SIG-M5 treated with dmso at 0.1 percent for 504 hours (cell line): ENCODE results near the gene MBD3L1.

Experiments
- DNase-seq: peaks from one replicate; lab custom pipeline; 2025; ENCODE audit not compliant: unreplicated experiment; lab: John Stamatoyannopoulos, UW

MBD3L1 gene

DNA sequence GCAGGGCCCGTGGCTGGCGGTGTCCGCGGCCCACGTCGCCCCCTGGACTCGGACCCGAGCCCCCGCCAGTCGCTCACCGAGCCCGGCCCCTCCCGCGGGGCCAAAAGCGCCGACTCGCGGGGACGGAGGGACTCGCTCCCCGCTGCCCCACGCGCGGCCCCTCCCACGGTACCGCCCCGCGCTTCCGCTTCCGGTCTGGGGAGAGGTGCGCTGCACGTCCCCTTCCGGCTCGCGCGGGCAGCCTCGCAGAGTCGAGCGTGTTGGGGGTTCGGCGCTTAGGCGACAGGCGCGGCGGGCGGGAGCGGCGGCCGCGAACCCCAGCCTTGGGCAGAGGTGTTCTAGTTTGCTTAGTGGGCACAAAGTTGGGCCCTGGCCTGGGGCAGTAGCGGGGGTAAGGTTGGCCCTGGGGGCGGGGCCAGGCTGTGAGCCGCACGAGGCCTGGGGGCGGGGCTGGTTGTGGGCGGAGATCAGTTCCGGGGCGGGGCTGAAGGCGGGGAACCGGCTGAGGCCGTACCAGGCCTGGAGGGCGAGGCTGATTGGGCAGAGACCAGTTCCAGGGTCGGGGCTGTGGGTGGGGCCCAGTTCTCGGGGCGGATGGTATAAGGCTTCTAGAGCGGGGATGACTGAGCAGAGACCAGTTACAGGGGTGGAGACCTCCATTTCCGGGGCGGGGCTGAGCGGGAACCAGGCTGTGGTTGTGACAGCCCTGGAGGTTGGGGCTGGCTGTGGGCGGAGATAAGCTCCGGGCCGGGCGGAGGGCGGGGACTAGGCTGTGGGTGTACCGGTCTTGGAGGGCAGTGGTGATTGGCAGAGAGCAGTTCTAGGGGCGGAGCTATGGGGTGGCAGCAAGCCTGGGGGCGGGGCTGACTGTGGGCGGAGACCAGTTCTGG is at the start of gene MBD3L1, which contains the start of gene ZNF558:
TSS of gene MBD3L1 (plus strand) at position 246 of the 890 bp plus-strand sequence. CDS start 10,302 bp downstream, outside the sequence.
TSS of gene ZNF558 (minus strand) at position 173 of the 890 bp plus-strand sequence. CDS start 9,645 bp downstream, outside the sequence.
- peak; percentile 85 for DNase-seq

DNA sequence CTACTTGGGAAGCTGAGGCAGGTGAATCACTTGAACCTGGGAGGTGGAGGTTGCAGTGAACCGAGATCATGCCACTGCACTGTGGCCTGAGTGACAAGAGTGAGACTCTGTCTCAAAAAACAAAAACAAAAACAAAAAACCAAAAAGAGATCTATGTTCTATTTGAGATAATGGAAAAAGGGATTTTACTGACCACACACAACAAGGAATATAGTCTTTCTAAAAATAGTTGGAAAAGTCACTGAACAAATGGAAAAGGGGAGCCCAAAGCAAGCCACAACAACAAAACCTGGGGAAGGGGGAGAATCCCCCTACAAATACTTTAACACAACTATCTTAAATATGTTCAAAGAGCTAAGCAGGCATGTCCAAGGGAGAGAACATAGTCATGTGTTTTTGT is 37.4 kb upstream of the MBD3L1 start:
- no peak for DNase-seq

DNA sequence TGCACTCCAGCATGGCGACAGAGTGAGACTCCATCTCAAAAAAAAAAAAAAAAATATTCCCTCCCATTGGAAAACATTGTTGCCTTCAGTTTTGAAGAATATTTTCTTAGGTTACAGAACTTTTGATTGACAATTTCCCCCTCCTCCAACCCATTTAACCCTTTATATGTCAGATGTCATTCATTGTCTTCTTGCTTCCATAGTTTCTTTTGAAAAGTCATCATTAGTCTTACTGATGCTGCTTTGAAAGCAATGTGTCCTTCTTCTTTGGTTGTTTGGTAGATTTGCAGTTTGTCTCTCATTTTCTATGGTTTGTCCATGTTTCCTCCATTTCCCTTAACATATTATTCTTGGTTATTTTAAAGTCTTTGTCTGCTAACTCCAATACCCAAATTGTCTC is 25.5 kb upstream of the MBD3L1 start:
- DNase-seq = no peak

DNA sequence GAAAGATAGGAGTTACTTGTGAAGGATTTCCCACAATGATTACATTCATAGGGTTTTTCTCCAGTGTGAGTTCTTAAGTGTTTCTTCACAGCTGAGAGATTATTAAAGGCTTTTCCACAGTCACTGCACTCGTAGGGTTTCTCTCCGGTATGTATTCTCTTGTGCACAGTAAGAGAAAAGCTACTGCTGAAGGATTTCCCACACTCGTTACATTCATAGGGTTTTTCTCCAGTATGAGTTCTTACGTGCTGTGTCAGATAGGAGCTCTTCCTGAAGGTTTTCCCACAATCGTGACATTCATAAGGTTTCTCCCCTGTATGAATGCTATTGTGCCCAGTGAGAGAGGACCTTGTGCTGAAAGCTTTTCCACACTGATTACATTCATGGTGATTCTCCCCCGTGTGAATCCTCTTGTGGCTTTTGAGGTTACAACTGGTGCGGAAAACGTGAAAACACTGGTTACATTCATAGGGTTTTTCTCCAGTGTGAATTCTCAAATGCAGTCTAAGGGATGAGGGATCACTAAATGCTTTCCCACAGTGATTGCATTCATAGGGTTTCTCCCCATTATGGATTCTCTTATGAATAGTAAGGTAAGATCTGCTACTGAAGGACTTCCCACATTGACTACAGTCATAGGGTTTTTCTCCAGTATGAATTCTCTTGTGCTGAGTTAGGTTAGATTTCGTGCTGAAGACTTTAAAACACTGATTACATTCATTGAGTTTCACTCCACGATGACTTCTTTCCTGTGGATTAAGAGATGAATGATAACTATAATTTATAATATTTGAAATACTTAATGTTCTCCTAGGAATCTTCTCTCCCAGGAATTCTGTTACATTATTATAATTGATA is 20.6 kb upstream of the MBD3L1 start:
- DNase-seq = no peak

DNA sequence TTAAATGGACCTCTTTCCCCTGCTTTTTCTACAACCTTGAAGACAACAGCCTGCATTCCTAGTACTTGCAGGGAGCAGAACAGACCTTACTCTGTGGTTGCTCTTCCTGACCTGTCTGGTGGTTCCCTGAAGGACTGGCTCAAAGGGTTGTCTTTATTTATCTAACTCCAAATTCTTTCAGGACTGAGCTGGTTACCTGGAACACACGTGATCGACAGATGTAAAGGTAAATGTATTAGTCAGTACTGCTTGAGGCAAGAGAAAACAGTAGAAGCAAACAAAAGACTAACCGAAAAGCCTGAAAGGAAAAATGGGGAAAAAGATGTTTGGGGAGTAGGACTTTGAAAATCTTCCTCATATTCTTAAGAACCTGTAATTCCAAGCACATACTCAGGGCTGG is 18.0 kb upstream of the MBD3L1 start:
- no peak for DNase-seq

DNA sequence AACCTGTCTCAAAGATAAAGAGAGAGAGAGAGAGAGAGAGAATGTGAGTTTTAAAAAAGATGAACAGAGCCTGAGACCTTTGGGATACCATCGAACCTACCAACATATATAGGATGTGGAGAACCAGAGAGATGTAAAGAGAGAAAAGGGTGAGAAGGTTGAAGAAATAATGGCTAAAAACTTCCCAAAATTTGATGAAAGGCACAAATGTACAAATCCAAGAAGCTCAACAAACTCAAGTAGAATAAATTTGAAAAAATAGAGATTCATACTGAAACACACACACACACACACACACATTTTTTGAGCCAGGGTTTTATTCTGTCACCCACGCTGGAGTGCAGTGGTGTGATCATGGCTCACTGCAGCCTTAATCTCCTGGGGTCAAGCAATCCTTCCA is 16.4 kb upstream of the MBD3L1 start:
- DNase-seq = no peak

DNA sequence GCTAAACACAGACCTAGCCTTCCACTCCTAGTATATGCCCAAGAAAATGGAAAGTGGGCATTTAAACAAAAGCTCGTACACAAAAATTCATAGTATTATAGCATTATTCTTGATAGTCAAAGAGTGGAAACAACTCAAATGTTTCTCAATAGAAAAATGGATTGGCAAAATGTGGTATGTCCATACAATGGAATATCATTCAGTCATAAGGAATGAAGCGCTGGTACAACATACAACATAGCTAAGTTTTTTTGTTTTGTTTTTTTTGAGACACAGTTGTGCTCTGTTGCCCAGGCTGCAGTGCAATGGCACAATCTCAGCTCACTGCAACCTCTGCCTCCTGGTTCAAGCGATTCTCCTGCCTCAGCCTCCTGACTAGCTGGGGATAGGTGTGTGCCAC is 11.9 kb upstream of the MBD3L1 start:
- DNase-seq = no peak

DNA sequence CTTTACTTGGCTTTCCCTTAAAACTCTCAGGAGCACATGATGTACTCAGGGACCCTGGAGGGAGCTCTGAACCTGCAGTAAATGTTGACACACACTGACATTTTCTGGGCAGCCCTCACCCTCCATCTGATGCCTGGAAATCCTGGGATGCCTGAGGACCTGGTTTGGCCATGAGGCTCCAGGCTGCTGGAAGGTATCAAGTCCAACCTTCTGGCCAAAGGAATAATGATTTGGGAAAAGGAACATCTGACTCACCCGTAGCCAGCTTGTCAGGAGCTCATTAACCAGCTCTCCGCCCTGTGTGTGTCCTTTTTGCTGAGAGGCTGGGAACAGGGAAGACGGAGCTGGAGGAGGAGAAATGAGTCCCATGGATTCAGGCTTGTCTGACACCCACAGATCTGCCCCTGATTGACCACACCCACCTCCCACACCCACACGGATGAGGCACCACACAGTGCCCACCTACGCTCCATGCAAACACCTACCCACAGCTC is 10.4 kb upstream of the MBD3L1 start:
- no peak for DNase-seq

DNA sequence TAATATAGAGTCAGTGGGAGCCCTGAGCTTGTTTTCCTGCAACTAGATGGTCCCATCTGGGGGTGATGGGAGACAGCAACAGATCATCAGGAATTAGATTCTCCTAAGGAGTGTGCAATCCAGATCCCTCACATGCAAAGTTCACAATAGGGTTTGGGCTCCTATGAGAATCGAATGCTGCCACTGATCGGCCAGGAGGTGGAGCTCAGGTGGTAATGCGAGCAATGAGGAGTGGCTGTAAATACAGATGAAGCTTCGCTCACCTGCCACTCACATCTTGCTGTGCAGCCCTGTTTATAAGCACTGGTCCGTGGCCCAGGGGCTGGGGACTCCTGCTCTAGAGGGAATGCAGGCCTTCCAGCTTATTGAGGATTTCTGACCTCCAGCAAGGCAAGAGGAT is 5.8 kb upstream of the MBD3L1 start:
- no peak for DNase-seq

DNA sequence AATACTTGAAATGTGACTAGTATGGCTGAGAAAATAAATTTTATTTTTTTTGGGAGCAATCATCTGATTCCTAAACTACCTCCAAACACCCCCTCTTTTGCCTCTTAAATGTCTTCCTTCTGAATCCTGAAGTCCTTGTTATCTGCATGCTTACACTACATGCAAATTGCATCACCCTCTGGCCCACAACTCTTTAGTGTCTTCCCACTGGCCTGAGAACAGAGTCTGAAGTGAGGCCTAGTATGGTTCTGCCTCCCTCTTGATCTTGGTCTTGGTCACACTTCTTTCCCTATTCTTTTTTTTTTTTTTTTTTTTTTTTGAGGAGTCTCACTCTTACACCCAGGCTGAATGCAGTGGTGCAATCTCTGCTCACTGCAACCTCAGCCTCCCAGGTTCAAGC is 4.9 kb upstream of the MBD3L1 start:
- DNase-seq = no peak

DNA sequence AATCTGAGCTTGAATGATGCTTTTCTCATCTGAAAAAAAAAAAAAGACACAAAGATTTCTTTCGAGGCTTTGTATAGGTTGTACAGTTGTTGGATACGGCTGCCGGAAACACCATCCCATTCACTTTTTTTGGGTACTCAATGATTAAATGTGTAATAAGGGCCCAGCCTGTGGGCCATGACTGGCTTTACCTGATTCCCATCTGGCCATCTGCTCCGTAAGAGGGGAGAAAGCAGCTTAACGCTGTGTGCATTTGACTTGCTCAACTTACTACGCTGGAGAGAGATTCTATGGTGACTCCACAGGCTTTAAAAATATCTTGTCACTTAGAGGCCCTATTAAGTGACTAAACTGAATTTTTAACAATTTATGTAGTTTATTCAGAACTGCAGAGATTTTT is 804 bp upstream of the MBD3L1 start:
- no peak for DNase-seq

DNA sequence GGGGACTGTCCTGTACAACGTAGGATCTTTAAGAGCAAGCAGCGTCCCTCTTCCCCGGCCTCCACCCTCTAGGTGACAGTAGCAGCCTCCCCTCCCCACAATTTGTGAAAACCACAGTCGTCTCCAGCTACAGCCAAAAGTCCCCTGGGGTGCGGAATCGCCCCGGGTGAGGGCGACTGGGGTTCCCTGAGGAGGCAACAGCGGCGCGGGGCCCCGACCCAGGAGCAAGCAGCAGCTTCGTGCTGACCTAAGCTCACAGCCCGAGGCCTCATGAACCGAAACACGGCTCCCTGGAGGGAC is 395 bp upstream of the MBD3L1 start:
- no peak for DNase-seq

DNA sequence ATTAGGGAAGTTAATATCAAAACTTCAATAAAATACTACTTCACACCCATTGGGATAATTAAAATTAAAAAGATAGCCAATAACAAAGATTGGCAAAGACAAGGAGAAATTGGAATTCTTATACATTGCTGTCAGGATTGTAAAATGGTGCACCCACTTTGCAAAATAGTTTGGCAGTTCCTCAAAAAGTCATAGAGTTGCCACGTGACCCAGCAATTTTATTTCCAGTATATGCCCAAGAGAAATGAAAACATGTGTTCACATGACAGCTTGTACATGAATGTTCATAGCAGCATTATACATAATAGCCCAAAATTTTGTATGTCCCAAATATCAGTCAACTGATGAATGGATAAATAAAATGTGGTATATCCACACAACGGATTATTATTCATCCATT is 3.3 kb downstream of the MBD3L1 start:
- DNase-seq = no peak

DNA sequence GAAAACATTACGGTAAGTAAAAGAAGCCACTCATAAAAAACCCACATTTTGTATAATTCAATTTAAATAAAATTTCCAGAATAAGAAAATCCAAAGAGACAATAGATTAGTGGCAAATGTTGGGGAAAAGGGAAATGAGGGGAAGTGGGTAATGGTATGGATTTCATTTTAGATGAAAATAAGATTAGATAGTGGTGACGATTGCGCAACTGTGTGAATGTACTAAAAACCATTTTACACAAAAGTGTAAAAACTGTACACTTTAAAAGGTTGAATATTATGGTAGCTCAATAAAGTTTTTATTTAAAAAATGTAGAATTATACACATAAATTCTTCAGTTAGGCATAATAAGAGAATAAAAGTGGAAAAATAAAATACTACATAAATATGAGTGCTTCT is 3.7 kb downstream of the MBD3L1 start:
- no peak for DNase-seq

DNA sequence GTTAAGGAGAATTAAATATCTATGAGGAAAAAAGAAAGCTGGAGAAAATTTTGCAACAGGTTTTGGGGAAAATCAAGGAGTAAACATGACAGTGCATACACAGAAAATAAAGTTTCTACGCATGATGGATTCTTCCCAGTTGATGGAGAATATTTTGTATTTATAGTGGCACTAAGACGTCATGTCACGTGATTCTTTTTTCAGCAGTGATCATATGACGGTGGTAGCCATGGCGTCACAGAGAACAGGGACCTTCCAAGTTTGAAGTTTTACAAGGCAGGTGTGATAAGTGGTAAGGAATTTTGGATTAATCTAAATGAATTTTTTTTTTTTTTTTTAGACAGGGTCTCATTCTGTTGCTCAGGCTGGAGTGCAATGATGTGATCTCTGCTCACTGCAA is 8.5 kb downstream of the MBD3L1 start:
- no peak for DNase-seq

DNA sequence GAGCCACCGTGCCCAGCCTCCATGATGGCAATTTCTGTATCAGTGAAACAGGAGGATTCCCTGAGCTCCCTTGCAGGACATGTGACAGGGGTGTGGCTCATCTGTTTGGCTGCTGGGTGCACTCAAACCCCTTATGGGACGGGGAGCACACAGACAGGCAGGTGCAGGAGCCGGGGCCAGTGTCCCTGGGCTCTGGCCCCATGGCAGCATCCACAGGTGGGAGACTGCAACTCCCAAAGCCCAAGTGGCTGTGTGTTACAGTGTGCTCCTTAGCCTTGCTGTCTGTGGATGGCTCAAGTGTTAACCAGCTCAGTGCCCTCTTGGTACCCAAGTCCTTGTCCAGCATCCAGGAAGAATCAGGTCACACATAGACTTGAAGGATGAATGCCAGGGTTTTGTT is 14.6 kb downstream of the MBD3L1 start:
- no peak for DNase-seq

DNA sequence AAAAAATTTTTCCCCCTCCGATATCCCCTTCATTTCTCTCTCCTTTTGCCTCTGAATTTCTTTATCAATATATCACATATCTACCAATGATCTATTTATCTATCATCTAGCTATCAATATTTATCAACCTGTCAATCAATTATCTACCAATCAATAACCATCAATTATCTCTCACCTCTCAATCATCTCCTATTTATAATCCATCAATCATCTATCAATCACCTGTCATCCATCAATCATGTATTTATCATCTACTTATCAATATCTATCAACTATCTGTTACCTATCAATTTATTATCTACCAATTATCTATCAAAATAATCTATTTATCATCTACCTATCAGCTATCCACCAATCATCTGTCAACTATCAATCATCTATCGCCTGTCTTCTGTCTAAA is 17.1 kb downstream of the MBD3L1 start:
- DNase-seq = no peak

DNA sequence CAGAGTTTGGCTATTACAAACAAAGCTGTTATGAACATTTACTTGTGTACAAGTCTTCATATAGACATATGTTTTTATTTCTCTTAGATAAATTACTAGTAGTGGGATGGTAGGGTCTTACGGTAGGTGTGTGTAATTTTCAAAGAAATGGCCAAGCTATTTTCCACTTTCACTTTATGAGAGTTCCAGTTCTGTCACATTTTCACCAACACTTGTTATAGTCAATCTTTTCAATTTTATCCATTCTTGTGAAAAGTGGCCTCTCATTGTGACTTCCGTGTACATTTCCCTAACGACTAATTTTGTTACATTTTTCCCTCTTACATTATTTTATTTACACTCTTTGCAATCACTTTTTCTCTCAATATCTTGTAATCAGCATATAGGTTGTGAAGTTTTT is 18.3 kb downstream of the MBD3L1 start:
- DNase-seq = no peak

DNA sequence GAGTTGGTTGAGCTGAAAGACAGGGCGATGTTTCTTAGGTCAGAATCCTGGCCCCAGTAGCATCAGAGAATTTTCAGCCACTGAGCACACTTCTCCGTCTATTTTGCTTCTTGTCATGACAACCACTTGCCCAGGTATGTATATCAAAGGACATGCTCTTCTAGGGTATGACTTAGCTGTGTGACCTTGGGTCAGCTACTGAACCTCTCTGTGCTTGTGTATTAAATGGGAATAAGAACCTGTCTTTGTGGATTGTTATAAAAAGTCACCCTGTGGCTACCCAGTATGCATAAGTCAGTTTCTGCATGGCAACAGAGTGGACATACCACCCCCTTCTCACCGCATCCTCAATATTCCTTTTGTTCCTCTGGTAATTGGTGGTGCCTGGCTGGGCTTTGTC is 26.1 kb downstream of the MBD3L1 start:
- DNase-seq = no peak

DNA sequence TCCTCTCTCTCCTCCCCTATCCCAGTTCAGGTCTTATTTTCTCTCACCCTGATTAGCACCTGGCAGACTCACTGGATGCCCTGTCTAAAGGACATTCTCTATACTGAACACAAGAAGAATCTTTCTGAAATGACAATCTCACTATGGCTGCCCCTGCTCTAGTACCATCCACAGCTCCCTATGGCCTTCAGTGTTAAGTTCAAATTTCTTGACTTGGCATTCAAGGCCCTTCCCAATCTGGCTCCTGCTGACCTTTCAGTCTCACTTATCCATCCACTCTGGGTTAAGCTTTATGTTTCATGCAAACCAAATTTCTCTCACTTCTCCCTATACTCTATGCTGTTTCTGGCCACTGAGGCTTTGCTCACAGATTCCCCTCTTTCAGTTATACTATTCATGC is 34.2 kb downstream of the MBD3L1 start:
- no peak for DNase-seq

DNA sequence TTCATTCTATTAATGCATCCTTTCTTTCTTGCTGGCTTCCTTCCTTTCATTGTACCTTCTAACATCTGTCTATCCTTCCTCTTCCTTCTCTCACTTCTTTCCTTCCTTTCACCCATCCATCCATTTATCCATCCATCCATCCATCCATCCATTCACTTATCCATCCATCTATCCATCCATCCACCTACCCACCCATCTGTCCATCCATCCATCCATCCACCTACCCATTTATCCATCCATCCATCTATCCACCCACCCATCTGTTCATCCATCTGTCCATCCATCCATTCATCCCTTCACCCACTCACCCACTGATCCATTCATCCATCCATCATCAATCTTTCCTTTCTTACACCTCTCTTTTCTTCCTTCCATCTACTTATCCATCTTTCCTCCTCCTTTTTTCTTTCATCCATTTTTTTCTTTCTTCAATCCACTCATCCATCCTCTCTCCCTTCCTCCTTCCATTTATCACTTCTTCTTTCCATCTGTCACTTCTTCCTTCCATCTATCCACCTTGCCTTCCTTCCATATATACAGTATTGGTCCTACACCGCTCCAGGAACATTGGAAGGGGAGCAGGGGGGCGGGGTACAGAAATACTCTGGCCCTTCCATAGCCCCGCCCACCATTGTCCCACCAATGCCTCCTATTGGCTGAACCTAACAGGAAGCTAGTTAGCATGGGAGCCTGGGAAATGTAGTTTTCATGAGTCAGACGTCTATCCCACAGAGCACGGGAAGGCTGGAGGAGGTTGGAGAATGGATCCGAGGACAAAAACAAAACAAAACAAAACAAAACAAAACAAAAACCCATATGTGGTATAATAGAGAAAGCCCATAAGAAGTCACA is 45.9 kb downstream of the MBD3L1 start:
- DNase-seq = no peak
